Endometrial microvascular endothelial cells (primary cell): ENCODE results near the gene LPP. TPM values are rescaled to one million over a fixed set of nuclear protein-coding genes. Genes with fewer than 3 reads are reported as not detected.

Experiments
- in situ Hi-C: cut with HindIII; loops from 2 replicates; pipeline ENCODE4 v1.10.0; 2017; ENCODE audit warnings: low sequenced_read_pairs, low pct_unique_long_range_greater_than_20kb; ENCODE audit errors: inconsistent ontology term
- total RNA-seq: library from RNA; depleted of rRNA; stranded (reverse); fragments of >200 nt; gene quantifications from one replicate; pipeline ENCODE4 v1.2.3, GENCODE V29; 2015; ENCODE audit errors: inconsistent ontology term

Gene LPP
- total RNA-seq, 1 donor from 2014 or later: 43.2 TPM

GRCh38 chr3:188349933-188350332 is 196.0 kb downstream of the LPP start:
- in situ Hi-C loops: loop anchor here (5.0 to 10.0 kb wide), 2 partner anchors 53 to 605 kb away; partner anchors contain the start of gene BCL6

- in situ Hi-C loops: no loop called here
Measured at GRCh38 chr3:188350961-188351360, 197.0 kb downstream of the LPP start.

GRCh38 chr3:188351648-188352047 is 197.7 kb downstream of the LPP start:
- in situ Hi-C loops: no loop called here

- in situ Hi-C loops: no loop called here
Measured at GRCh38 chr3:188352196-188352927, 198.4 kb downstream of the LPP start.

GRCh38 chr3:188353426-188353825 is 199.5 kb downstream of the LPP start:
- in situ Hi-C loops: no loop called here

- in situ Hi-C loops: no loop called here
Measured at GRCh38 chr3:188358787-188359493, 205.0 kb downstream of the LPP start.

- in situ Hi-C loops: no loop called here
Measured at GRCh38 chr3:188360364-188360881, 206.5 kb downstream of the LPP start.

- in situ Hi-C loops: no loop called here
Measured at GRCh38 chr3:188361888-188362287, 207.9 kb downstream of the LPP start.

- in situ Hi-C loops: no loop called here
Measured at GRCh38 chr3:188362405-188362831, 208.5 kb downstream of the LPP start.

- in situ Hi-C loops: no loop called here
Measured at GRCh38 chr3:188365184-188365583, 211.2 kb downstream of the LPP start.

GRCh38 chr3:188365988-188366698 is 212.2 kb downstream of the LPP start:
- in situ Hi-C loops: no loop called here

- in situ Hi-C loops: no loop called here
Measured at GRCh38 chr3:188367678-188368077, 213.7 kb downstream of the LPP start.

GRCh38 chr3:188369526-188369925 is 215.6 kb downstream of the LPP start:
- in situ Hi-C loops: no loop called here

- in situ Hi-C loops: no loop called here
Measured at GRCh38 chr3:188370081-188370830, 216.3 kb downstream of the LPP start.

- in situ Hi-C loops: no loop called here
Measured at GRCh38 chr3:188378786-188379185, 224.8 kb downstream of the LPP start.

GRCh38 chr3:188380252-188380651 is 226.3 kb downstream of the LPP start:
- in situ Hi-C loops: no loop called here

GRCh38 chr3:188380722-188381121 is 226.8 kb downstream of the LPP start:
- in situ Hi-C loops: no loop called here

- in situ Hi-C loops: no loop called here
Measured at GRCh38 chr3:188383748-188384147, 229.8 kb downstream of the LPP start.

- in situ Hi-C loops: no loop called here
Measured at GRCh38 chr3:188385295-188385694, 231.3 kb downstream of the LPP start.
